ENCODE results near the gene SORCS2.

Gene SORCS2

GRCh38 chr4:7463566-7464258 lies 271.4 kb downstream of the SORCS2 start:
- DNase-seq, result no peak

DNA sequence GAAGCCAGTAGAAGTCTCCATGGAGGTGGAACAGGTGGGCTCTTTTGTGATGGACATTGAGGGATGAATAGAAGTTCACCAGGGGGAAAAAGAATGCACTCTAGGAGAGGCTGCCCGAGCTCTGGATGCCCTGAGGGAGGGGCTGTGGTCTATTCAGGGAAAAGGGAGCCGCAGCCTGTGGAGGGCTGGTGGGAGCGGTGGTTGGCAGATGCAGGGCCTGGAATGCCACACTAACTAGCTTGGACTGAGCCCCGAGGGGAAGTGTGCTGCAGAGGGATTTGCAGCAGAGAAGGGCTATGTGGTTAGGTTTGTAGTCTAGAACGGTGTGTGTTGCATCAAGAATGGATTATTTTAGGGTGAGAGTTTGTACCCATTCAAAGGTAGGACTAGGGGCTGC lies 271.9 kb downstream of the SORCS2 start:
- DNase-seq, result no peak

DNA sequence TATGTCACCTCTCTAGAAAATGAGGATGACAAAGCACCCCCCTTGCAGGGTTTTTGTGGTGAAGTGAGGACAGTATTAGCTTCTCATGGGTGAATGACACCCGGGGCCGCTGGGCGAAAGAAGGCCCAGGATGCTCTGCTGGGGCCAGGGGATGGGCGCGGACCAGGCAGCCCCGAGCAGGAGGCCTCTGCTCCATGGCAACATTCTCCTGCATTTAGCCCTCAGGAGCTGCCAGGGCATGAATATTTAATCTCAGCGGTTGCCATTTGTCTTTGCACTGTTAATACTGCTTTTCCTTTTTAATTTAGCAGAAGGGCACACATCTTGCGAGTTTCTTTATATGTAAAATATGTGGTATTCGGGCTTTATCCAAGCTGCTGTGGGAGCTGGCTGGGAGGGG lies 272.7 kb downstream of the SORCS2 start:
- DNase-seq, result no peak

GRCh38 chr4:7466215-7466614 lies 273.9 kb downstream of the SORCS2 start:
- no peak for DNase-seq

DNA sequence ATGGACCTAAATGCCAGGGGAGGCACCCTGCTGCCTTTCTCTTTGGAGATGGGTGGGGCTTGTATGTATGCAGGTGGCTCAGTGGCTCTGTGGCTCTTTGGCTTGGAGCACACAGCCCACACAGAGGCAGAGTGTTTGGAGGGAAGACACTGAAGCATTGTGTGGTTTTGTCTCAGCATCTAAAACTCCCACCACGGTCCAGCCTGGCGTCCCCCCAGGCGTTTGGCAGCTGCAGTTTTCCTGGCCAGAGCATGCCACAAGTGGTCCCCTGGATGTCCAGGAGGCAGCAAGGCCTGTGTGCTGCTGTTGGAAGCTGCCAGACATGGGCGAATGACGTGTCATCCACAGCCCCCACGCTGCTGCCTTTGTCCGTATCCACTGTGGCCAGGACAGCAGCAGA lies 274.6 kb downstream of the SORCS2 start:
- DNase-seq, result no peak

DNA sequence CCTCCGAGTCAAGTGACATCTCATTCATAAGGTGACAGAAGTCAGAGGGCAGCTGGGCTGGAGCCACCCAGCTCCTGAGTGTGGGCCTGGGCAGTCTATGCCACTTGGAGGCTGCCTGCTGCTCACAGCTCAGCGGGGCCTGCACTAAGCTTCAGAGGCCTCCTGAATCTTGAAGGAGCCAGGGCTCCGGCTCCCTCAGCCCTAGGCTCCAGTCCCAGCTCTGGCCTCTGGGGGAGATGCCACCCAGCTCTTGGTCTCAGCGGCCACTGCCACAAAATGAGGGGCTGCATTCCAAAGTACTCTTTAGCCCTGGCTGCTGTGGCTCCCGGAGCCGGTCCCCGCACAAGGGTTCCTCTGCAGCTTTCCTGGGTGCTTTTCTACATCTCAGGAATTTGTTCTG lies 275.1 kb downstream of the SORCS2 start:
- no peak for DNase-seq

DNA sequence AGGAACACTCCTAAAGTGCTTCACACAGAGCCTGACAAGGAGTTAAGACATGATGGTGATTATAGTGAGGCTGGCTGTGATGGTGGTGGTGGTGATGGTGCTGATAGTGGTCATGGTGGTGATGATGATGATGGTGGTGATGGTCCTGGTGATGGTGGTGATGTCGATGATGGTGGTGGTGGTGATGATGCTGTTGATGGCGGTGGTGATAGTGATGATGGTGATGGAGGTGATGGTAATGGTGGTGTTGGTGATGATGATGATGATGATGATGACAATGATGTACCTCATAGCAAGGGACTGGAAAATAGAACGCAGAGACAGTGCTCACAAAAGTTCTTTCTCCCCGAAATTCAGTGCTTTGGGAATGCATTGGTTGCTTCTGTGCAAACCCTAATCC lies 276.7 kb downstream of the SORCS2 start:
- DNase-seq, result no peak

DNA sequence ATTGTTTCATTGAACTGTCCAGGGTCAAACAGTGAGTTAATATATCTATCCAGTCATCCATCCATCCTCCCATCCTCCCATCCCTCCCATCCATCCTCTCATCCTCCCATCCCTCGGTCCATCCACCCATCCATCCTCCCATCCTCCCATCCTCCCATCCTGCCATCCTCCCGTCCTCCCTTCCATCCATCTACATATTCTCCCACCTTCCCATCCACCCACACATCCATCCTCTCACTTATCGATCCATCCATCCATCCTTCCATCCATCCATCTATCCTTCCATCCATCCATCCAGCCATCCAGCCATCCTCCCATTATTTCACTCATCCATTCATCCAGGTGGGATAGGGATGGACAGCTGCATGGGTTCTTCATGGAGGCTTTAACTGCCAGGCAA lies 277.8 kb downstream of the SORCS2 start:
- no peak for DNase-seq

- DNase-seq, result no peak
Measured at GRCh38 chr4:7470522-7471128, 278.3 kb downstream of the SORCS2 start.

GRCh38 chr4:7472442-7473013 lies 280.2 kb downstream of the SORCS2 start:
- DNase-seq, result no peak

DNA sequence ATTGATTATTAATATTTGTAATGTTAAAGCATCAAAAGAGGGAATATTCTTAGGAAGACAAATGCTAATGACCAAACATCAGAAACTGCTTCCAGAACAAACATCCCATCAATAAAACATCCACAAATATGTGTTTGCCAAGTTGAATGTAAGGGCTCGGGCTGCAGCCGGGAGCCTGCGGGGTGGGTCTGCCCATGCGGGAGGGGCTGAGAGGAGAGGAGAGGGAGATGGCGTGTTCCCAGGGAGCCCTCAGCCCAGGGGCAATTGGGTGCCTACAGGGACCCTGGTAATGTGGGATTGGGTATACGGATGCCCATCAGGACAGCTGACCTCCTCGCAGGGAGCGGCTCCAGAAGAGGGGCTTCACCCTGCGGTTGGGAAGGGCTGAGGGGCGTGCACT lies 280.7 kb downstream of the SORCS2 start:
- DNase-seq, result no peak

DNA sequence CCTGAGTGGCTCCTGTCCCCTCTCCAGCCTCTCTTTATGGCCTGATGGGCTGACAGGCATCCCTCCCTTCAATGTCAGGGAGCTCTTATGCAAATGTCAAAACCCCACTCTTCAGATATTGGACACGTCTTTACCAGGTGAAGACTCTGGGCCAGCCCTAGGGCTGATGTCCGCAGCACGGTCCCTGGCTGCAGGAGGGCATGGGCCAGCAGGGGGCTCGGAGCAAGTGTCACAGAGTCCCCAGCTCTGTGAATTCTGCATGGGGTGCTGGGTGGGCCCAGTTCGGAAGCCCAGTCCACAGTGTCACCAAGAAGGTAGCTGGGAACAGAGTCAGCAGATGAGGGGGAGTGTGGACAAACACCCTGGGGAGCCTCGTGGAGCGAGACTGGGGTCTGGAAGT lies 282.0 kb downstream of the SORCS2 start:
- DNase-seq, result no peak

- DNase-seq, result no peak
Measured at GRCh38 chr4:7475207-7475606, 282.9 kb downstream of the SORCS2 start.

DNA sequence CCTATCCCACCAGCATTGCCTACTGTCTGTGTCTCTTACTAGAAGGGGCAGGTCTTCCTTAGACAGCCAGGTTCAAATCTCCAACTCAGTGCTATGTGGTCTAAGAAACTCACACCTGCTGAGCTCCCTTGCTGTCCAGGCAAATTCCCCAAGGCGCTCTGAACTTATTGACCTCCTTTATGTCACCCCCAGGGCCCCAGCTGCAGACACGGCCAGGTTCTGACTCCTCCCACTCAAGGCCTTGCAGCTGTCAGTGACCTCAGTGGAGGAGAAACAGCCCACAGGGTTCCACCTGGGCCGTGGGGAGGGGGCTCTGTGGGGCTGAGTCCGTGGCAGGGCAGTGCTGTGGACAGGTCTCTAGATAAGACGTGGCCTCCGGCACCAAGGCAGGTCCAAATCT lies 284.5 kb downstream of the SORCS2 start:
- no peak for DNase-seq

- DNase-seq, result no peak
Measured at GRCh38 chr4:7477695-7478094, 285.4 kb downstream of the SORCS2 start.

GRCh38 chr4:7478665-7479064 lies 286.3 kb downstream of the SORCS2 start:
- no peak for DNase-seq

DNA sequence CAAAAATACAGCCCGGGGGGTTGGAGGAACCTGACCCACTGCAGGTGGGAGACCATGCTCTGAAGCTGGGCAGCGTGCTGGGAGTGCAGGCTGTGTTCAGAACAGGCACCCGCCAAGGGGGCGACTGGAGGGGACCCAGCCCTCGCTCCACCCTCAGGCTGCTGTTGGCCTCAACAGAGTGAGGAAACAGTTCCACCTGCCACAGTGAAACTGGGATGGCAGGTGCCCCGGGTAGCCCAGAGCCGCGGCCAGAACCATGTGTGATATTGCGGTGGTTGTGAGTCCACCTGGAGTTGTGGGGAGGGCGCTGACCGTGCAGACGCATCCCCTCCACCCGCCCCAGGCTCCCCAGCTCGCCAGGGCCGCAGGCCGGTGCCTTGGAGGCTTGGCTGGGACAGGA lies 288.1 kb downstream of the SORCS2 start:
- no peak for DNase-seq

GRCh38 chr4:7481227-7481626 lies 288.9 kb downstream of the SORCS2 start:
- DNase-seq, result no peak

DNA sequence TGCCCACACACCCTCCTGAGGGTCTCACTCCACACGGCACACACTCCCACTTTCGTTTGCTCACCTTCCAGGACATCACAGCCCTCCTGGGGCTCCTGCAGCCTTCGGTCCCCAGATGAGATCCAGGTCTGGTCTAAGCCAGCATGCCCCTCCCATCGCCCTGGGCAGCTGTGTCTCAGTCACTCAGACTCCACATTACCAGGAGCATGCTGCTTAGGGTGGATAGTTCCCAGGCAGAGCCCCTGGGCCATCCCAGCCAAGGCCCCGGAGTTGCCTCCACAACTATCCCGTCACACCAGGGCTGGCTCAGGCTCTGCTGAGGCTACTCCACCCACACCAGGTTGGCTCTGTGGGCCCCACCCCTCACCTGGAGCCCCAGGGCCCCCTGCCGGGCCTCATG lies 292.8 kb downstream of the SORCS2 start:
- no peak for DNase-seq

DNA sequence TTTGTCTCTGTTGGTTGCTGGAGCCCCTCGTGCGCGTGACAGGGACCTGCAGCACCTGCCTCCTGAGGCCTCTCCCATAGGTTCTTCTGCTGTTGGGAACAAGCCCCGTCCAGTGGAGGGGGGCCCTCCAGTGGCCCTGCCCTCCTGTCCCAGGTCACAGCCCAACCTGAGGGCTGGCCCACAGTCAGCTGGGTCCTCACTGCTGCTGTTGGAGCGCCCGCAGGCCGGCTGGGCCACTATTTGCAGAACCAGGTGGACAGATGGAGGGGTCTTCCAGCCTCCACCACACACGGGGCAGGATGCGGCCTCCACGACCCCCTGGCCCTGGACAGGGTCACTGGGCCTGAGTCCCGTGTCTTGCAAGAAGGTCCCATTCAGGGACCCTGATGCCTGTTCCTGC lies 293.8 kb downstream of the SORCS2 start:
- DNase-seq, result no peak

- no peak for DNase-seq
Measured at GRCh38 chr4:7487502-7487901, 295.2 kb downstream of the SORCS2 start.

GRCh38 chr4:7487998-7488671 lies 295.8 kb downstream of the SORCS2 start:
- no peak for DNase-seq

- no peak for DNase-seq
Measured at GRCh38 chr4:7491915-7492314, 299.6 kb downstream of the SORCS2 start.
